Effector CD8-positive, alpha-beta T cell (primary cell): ENCODE data around the gene FLT1.

Experiments used
- DNase-seq: peaks from one replicate; lab custom pipeline; 2025; lab: John Stamatoyannopoulos, UW

The FLT1 gene

DNA sequence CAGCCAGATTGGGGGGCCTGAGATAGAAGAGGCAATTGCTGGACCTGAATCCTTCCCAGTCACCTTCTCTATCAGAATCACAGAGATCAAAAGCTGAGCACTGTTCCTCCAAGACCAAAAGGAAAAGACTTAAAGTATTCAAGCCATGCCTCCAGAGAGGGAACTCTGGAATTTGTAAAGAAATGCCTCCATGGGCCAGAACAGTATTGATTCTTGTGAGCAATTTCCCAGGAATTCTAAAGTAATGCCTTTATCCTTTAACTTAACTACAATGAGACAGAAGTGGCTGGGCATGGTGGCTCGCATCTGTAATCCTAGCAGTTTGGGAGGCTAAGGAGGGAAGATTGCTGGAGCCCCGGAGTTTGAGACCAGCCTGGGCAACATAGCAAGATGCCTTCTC is 148.8 kb downstream of the FLT1 start:
- no peak for DNase-seq

DNA sequence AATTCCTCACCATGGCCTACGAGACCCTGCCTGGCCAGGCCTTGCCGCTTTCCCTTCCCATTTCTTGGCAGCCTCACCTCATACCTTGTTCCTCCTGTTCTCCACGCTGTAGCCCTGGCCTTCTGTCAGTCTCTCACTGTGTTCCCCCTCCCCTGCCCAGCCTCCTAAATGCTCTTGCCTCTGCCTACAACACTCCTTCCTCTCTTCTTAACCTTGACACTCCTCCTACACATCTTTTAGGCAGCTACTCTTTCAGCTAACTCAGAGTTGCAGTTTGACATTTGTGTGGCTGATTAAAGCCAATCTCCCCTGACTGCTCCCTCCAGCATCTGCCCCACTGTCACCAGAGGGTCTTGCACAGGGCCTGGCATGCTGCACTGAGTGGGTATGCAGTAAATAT is 150.8 kb downstream of the FLT1 start:
- no peak for DNase-seq

DNA sequence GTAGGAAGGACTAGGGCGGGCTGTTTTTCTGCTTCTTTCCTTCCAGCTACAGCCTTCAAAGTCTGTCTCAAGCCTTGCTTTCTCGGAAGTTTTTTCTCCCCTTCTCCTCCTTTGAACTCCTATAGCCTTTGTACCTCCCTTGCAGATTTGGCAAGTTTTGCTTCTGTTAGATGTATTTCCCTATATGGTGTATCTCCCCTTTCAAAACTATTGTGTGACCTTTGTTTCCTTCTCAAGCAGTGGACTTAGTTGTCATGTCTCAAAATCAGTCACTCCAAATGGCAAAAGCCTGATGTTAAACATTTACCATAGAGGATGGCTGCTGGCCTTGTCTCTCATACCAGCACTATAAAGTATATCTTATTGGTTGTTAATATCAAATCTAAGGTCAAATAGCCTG is 152.7 kb downstream of the FLT1 start:
- DNase-seq = no peak

GRCh38 chr13:28340272-28340793 is 154.6 kb downstream of the FLT1 start:
- no peak for DNase-seq

DNA sequence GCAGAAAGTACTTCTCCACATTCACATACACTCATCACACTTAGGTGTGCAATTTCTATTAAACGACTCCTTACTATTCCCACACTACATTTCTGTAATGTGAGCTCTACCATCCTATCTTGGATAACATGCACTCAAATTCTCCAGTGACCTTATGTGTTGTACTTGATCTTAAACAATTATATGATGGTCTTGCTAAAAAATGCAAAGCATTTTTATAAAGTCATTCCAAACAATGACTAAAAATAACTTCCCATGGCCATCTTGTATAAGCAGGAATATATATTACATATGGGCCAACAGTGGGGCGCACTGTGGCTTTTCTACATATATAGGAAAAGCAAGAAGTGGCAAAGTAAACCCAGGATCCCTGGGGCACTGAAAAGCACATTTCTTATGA is 155.5 kb downstream of the FLT1 start:
- DNase-seq = no peak

GRCh38 chr13:28338742-28339141 is 156.2 kb downstream of the FLT1 start:
- no peak for DNase-seq

DNA sequence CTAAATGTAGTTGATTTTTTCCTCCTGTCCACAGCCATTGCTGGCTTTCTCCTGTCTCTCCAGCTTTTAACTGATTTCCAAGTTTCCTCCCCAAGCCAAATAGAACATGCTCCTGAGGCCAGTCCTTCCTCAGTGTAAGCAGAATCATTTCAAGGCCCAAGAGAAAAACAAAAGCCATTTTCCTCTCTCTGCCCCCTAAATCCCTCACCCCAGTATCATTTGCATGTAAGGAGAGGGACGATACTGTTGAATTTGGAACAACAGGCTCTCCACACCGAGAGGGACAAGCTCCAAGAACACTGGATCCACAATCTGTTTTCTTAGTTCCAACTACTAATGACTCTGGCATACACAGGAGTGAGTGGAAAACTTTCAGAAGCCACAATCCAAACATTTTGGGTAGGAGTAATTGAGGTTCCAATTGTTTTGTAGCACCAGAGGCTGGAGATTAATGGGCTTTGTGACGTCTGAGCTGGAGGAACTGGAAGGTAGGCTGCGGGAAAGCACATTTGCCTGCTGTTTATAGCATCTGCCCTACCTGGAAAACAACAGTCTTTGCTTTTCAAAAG is 156.8 kb downstream of the FLT1 start:
- DNase-seq = no peak

DNA sequence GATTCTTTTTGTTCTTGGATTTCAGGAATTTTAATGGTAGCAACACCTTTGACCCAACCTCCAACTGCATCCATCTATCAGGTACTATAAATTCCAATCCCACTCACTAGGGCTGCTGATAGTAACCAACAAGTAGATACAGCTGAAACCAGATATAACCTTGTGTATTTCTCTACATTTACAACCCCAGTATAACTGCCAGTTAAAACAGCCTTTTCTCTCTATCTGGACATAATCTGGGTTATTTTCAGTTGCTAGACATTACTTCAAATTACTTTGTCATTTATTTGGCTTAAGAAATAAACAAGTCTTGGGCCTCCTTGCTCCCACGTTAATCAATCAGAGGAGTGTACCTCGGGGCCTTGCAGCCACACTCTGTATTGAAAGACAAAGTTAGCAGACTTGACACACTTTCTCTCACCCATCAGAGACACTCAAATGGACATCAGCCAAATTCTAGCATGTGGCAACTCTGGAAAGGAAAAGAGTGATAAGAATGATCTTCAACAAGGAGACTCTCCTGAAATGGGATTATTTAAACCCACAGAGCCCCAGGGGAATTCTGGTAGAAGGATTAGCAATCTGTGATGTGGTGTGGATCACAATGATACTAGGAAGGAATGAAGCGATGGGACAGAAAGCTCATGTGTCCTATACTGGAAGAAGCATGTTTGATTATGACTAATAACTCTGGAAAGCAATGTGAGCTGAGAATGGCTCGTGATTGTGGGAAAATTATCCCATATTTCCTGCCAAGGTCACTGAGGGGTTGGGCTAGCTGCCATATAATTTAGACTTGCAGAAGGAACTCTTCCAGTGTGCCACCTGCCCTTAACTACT is 157.5 kb downstream of the FLT1 start:
- no peak for DNase-seq

- no peak for DNase-seq
These were observed 158.7 kb downstream of the FLT1 start for GRCh38 chr13:28336193-28336657.

DNA sequence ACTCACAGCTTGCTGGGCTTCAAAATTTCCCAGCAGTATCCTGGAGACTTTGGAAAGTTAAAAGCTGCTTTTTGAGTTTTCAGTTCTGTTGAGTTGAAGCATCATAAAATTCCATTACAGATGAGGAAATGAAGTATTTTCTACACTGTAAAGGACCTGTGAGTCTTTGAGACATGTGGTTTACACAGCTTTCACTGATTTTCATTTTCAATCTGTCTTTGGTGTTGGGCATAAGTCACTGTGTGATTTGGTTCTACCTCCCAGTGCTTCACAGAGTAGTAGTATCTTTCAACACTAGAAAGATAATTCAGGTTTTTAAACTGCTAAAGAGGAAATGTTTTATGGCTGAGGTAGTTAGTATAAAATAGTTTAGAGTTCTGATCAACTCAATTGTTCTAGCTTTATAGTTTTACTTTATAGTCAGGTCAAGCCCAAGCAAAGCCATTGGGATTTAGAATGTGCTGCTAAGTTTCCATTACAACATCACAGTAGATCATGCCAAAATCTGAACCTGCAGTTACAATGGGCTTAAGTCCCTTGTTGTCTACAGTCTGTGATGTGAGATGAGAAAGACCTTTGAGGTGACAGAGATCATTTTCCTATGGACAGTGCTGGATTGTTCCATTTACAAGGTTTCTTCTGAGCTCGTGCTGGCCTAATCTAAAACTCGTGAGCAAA is 161.6 kb downstream of the FLT1 start:
- DNase-seq = no peak

GRCh38 chr13:28329395-28330158 is 165.4 kb downstream of the FLT1 start:
- no peak for DNase-seq

DNA sequence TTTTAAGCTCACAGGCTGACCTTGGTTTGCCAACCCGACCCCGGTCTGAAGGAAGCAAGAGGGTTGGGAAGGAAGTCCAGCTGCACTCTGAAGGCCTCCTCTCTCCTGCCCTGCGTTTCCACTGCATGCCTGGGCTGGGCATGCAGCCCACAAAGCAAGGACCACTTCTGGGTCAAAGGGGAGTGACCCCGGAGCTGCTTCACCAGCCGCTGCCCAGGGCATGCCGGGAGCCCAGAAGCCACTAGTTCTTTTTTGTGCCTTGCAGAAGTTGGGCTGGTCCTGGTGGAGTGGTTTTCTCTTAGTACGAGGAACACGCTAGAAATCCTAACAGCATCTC is 166.7 kb downstream of the FLT1 start:
- no peak for DNase-seq

DNA sequence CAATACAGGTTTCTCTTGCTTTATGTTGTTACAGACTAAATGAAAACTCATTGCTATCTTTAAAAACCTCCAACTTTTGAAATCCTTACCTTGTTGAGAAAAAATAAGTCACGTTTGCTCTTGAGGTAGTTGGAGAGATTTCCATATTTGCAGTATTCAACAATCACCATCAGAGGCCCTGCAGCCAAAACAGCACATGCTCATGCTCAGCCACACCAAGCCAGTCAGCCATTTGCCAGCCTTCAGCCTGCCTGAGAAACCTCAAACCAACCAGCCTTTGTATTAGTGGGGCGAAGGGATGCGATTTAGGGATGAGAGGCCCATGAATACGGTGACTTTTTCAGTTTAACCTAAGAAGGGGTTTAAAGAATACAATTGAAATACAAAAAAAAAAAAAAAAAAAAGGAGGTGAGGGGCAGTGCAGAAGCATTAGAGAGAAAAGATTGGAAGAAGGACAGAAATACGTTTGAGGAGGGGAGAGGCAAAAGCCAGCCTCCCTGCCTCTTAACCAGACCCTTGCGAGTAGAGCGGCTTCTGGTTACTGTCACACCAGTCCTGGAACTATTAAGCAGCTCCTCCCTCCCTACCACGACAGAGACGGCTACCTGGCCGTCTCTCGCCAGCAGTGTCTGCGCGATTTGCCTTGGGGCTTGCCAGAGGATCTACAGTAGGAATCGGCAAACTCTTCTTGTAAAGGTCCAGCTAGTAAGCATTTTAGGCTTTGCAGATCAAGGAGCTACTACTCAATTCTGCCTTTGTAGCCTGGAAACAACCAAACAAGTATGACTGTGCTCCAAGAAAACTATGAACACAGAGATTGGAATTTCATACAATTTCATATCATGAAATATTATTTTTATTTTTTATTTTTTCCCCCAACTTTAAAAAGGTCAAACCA is 167.3 kb downstream of the FLT1 start:
- no peak for DNase-seq

- DNase-seq = no peak
These were observed 168.9 kb downstream of the FLT1 start for GRCh38 chr13:28326056-28326455.

- DNase-seq = no peak
These were observed 169.9 kb downstream of the FLT1 start for GRCh38 chr13:28325022-28325421.

GRCh38 chr13:28324181-28324789 is 170.6 kb downstream of the FLT1 start:
- peak; percentile 16 for DNase-seq

DNA sequence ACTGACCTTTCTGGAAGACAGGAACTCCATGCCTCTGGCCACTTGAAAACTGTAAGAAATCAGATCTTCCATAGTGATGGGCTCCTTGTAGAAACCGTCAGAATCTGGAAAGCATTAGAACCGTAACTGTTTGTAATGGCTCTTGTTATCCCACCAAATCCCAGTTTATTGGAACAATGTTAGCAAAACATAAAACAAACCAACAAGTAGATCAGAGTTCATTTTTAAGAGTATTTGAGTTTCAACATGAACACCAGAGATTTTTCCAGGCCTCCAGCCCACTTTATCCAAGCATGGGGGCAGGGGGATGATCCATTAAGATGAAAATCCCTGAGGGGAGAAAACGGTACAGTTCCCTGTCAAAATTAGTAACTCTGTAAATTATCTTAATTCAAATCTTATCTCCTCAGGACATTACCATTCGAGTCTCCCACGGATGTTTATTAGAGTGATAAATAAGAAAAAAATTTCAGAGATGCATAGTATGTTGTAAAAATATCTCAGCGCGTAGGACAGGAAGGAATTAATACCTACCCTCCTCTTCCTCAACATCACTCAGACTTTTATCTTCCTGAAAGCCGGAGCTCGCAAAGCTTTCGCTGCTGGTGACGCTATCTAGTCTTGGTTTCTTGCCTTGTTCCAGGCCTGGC is 172.5 kb downstream of the FLT1 start:
- DNase-seq = no peak

- no peak for DNase-seq
These were observed 173.2 kb downstream of the FLT1 start for GRCh38 chr13:28321756-28322155.

DNA sequence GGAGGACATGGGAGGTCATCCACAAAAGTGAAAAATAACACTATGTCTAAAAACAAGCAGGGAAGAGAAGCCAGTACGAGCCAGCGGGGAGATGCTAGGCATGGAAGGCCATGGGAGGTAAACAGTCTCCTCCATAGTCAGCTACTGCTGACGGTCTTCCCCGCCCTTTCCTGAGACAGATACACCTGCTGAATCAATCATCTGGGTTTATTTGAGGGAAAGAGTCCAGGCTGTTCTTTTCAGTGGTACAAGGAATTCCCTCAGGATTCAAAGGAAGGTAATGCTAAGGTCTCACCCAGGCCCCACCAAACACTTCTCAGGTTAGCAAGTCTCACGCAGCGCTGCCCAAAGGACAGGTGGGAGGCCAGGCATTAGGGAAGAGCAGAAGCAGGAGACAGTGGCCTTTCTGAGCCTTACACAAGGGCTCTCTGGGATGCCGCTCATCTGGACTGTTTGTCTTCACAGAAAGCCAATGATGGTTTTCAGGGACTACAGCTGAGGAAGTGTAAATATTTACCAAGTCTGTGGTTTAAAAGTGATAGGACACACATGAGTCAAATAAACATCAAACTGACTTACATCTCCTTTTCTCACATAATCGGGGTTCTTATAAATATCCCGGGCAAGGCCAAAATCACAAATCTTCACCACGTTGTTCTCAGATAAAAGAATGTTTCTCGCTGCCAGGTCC is 173.9 kb downstream of the FLT1 start:
- DNase-seq = no peak

DNA sequence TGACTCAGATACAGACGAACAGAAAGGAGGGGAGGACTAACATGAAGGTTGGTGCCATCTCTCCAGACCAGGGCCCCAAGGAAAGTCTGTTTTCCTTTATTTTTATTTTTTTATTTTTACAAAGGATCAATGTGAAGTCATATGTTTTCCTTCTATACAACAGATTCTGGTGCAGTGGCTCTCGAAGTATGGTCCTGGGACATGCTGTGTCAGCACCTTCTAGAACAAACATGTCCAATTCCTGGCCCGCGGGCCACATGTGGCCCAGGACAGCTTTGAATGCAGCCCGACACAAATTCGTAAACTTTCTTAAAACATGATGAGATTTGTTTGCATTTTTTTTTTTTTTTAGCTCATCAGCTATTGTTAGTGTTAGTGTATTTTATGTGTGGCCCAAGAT is 174.7 kb downstream of the FLT1 start:
- no peak for DNase-seq
